GM13976 (cell line): ENCODE measurements around the gene ADAM12.

Experiments
- DNase-seq: peaks from one replicate; pipeline ENCODE4 v3.0.0; 2012; ENCODE audit warnings: low spot score
- in situ Hi-C: fragments of 300-500 bp; cut with MboI; formaldehyde crosslinking; loops from one replicate; pipeline ENCODE4 v1.12.0; 2022; ENCODE audit warnings: low sequenced_read_pairs, mixed read lengths, inconsistent platforms; ENCODE audit not compliant: unreplicated experiment
- TF ChIP-seq, protein P1 (sequence below): IDR thresholded peaks from 2 replicates; pipeline ENCODE4 v1.5.1; 2012; ENCODE audit warnings: borderline replicate concordance, mild to moderate bottlenecking; ENCODE audit not compliant: insufficient read depth; ENCODE audit errors: extremely low read depth, missing control alignments, control extremely low read depth

The ADAM12 gene

DNA sequence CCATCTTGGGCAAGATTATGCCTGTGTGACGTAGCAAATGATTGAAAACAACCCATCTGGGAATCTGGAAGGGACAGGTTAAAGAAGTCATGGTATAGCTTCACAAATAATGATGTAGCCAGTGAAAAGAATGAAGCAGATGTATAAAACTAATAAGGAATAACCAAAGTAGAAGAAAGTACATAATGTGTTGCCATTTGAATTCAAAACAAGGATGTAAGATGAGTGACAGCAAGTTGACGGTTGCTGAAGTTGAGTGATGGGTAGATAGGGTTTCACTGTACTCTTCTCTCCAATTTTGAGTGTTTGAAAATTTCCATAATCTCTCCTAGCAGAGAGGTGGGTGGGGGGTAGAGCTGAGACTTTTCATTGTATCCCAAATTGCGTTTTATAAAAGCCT, 358.3 kb downstream of the ADAM12 start:
- in situ Hi-C loops: no loop called here
- no peak for DNase-seq
- TF ChIP-seq, protein P1, sequence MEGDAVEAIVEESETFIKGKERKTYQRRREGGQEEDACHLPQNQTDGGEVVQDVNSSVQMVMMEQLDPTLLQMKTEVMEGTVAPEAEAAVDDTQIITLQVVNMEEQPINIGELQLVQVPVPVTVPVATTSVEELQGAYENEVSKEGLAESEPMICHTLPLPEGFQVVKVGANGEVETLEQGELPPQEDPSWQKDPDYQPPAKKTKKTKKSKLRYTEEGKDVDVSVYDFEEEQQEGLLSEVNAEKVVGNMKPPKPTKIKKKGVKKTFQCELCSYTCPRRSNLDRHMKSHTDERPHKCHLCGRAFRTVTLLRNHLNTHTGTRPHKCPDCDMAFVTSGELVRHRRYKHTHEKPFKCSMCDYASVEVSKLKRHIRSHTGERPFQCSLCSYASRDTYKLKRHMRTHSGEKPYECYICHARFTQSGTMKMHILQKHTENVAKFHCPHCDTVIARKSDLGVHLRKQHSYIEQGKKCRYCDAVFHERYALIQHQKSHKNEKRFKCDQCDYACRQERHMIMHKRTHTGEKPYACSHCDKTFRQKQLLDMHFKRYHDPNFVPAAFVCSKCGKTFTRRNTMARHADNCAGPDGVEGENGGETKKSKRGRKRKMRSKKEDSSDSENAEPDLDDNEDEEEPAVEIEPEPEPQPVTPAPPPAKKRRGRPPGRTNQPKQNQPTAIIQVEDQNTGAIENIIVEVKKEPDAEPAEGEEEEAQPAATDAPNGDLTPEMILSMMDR: no peak

DNA sequence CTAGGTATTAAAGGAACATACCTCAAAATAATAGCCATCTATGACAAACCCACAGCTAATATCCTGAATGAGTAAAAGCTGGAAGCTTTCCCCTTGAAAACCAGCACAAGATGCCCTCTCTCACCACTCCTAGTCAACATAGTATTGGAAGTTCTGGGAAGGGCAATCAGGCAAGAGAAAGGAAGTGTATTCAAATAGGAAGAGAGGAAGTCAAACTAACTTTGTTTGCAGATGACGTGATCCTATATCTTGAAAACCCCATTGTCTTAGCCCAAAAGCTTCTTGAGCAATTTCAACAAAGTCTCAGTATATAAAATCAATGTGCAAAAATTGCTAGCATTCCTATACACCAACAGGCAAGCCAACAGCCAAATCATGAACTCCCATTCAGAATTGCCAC, 360.6 kb downstream of the ADAM12 start:
- in situ Hi-C loops: no loop called here
- no peak for DNase-seq

DNA sequence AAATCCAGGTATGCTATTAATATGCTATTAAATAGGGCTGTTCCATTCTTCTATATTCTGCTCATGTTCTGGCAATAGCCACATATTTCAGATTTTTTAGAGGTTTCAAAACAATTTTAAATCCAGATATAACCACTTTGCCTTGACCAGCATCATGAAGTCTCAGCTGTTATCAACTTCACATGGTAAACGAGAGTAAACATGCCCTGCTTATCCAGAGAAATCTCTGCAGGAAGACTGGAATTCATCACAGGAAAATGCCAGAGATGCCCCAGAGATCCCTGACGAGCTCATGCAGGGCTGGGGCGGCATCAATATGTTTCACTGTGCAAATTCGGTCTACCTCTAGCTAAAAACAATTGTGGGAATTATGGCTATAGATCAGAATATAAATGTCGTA, 365.4 kb downstream of the ADAM12 start:
- in situ Hi-C loops: no loop called here
- no peak for DNase-seq
- TF ChIP-seq, protein P1: no peak

More for the DNA sequence above, 360.6 kb downstream of the ADAM12 start:
- TF ChIP-seq, protein P1: no peak

DNA sequence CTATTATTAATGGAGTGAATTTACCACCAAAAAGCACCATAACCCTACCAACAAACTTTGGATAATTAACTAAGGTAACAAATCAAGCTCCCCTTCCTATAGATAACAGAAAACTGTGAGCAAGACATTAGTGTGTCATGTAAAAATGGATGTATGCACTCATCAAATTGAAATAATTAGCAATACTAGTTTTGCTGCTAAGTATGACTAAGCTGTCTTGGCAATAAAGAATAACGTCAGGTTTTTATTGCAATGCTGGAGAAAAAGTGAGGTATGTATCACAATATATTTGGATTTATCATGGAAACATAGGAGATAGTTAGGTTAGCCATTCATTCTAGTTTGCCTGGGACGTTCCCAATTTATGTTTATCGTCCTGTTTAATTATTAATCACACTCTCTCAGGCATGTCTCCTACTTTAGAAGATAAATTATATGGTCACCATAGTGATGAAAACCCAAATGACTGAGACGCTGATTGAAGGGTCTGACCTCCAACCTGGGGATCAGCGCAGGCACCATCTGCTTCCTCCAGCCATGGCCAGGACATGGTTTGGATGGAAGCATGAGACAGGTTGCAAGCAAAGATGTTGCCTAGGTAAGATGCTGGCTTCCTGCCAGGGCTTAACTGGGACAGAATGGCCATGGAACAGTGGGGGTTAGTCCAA, 366.3 kb downstream of the ADAM12 start:
- TF ChIP-seq, protein P1: no peak
- no peak for DNase-seq
- in situ Hi-C loops: no loop called here

DNA sequence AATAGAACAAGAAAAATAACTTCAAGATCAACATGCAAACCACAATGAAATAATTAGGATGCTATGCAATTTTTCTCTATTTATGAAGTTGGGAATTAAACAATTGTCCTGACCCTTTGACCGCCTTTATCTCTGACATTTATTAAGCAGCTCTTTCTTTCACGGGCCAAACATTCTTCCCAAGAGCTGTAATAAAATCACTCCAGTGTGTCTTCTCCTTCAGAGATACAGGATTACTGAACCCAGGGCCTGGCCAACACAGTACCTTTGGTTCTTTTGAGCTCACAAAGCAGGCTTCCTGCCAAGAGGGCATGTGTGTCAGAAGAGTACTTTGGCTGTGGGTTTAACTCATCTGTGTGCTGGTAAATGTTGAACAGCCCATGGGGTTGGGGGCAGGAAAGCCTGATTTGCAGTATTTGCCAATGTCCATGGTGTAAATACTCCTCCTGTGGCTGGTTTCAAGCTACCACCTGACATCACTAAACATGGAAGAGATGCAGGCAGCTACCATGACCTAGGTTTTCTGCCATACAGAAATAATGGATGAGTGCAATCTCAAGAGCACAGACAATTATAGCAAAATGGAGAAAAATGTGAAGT, 370.2 kb downstream of the ADAM12 start:
- in situ Hi-C loops: no loop called here
- DNase-seq: no peak
- TF ChIP-seq, protein P1: no peak

DNA sequence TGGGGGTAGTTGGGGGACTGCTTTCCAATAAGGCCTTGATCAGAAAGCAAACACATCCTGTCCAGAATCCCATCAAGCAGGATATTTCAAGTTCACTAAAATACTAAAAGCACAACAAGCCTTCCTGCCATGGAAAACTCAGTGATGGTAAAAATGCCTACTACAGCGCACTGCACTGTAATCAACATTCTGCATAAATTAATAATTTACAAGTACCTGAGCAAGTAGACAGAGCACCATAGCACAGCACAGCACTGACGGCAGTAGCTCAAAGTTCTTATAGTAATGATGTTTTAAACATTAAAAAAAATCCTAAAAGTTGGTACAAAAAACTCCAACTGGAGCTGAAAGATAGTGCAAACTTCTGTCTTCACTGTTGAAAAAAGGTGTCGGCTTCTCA, 371.4 kb downstream of the ADAM12 start:
- in situ Hi-C loops: no loop called here
- TF ChIP-seq, protein P1: no peak
- no peak for DNase-seq
